Coronary artery (tissue), 2 donors: ENCODE measurements around the gene IGSF9.

Experiments used
- DNase-seq: peaks from one replicate; pipeline ENCODE4 v3.0.0-alpha.2; 2017; ENCODE audit warnings: low spot score
- H3K27ac ChIP-seq, 2 donors: fragments of 200-600 bp; sonication (generic); one replicate each; pipeline ENCODE4 v1.5.1; 2016 to 2019
- H3K4me3 ChIP-seq: fragments of 200-600 bp; sonication (generic); 2 replicates; pipeline ENCODE4 v1.5.1; 2016; ENCODE audit warnings: mild to moderate bottlenecking, moderate library complexity
- TF ChIP-seq, protein P1 (sequence below): fragments of 200-600 bp; sonication (generic); IDR thresholded peaks from one replicate; pipeline ENCODE4 v1.5.1; 2019; ENCODE audit warnings: antibody characterized with exemption

Gene IGSF9

DNA sequence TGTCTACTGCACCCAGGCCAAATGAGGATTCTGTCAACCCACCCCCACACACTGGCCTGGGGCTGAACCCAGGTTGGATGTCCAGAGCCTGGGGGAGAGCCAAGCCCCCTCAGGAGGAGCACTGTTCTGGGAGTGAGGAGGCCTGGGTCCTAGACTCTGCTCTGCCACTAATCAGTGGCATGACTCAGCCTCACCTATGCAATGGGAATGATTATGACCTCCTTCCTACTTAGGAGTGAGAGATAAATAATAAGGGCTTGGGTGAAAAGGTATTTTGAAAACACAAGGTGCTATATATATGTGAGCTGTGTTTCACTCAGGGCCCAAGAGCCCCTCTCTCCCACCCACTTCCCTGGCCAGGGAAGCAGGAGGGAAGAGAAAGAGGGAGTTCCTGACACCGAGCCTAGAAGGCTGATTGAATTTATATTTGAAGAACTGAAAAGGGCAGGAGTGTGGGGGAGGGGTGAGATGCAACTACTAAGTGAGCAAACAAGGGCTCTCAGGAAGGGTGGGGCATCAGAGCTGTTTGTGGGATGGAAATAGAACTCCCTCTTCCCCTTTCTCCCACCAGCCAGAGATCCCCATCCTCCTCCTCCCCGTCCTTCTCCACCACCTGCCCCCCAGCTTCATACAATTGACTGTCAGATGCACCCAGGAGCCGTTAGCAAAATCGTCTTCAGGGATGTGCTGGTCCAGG lies 8.2 kb downstream of the IGSF9 start:
- TF ChIP-seq, protein P1, sequence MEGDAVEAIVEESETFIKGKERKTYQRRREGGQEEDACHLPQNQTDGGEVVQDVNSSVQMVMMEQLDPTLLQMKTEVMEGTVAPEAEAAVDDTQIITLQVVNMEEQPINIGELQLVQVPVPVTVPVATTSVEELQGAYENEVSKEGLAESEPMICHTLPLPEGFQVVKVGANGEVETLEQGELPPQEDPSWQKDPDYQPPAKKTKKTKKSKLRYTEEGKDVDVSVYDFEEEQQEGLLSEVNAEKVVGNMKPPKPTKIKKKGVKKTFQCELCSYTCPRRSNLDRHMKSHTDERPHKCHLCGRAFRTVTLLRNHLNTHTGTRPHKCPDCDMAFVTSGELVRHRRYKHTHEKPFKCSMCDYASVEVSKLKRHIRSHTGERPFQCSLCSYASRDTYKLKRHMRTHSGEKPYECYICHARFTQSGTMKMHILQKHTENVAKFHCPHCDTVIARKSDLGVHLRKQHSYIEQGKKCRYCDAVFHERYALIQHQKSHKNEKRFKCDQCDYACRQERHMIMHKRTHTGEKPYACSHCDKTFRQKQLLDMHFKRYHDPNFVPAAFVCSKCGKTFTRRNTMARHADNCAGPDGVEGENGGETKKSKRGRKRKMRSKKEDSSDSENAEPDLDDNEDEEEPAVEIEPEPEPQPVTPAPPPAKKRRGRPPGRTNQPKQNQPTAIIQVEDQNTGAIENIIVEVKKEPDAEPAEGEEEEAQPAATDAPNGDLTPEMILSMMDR, result no peak
- no peak overlapping the region for H3K4me3 ChIP-seq
- no peak for DNase-seq
- H3K27ac ChIP-seq, result no peak overlapping the region

DNA sequence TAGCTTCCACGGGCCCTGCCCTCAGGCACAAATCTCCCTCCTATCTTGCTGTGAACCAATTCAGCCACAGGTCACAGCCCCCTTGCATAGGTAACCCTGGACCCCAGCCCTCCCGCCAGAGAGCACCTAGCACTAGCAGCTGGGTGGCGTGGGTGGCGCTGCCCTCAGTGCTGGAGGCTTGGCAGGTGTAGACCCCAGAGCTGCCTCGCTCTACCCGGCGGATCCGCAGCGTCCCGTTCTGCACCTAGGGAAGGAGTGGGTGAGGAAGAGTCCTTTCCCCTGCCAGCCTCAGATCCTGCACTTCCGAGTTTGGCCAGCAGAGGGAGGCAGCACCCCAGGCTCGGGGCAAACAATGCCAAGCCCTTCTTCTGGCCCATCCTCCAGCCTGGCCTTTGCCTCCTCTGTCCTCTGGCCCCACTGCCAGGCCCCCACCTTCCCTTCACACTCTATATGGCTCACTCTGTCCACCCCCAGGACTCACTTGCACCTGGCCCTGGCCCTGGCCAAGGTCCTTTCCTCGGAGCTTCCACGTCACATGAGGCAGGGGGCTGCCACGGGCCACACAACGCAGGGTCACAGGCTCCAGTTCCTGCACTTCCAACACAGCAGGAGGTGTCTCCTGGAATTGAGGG lies 9.0 kb downstream of the IGSF9 start:
- DNase-seq, result no peak
- TF ChIP-seq, protein P1, result peak; percentile 97
- Histone ChIP-seq H3K27ac (no peak overlapping the region), H3K4me3 (no peak overlapping the region)

GRCh38 chr1:159935719-159936272 lies 9.6 kb downstream of the IGSF9 start:
- DNase-seq, result no peak
- Histone ChIP-seq H3K4me3 (no peak overlapping the region), H3K27ac (no peak overlapping the region)
- TF ChIP-seq, protein P1, result no peak

GRCh38 chr1:159935305-159935704 lies 10.1 kb downstream of the IGSF9 start:
- Histone ChIP-seq H3K4me3 (no peak overlapping the region), H3K27ac (no peak overlapping the region)
- TF ChIP-seq, protein P1, result no peak
- no peak for DNase-seq

DNA sequence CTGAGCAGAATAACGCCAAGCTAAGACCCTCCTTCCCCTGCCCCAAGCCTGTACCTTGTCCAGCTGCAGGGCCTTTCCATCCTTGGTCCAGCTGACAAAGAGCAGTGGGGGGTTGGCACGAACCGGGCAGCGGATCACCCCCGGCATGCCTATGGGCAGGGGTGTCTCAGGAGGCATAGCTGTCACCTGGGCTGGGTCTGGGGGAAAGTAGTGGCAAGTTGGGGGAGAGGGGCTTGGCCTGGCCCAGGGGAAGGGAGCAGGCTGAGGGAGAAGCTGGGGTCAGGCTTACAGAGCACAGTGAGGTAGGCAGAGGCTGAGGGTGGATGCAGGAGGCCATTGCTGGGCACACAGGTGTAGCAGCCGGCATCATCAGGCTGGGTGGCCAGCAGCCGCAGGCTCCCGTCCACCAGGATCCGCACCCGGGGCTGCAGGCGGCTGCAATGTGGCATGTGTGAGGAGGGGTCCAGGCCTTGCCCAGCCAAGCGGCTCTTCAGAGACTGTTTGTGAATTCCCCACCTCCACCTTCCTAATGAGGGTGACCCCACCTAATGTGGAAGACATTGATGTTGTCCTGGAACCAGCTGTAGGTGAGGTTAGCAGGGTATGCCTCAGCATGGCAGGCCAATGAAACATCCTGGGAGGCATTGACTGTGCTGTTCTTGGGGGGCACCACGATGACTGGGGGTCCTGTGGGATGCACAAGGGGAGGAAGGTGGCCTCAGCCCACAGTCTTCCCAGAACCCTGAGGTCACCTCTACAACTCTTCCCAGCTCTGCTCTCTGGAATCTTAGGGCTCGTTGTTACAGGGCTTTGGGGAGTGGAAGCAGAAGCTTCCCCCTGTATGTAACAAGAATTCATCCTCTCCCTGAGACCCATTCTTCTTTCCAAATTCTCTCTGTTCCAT lies 11.0 kb downstream of the IGSF9 start:
- TF ChIP-seq, protein P1, result no peak

DNA sequence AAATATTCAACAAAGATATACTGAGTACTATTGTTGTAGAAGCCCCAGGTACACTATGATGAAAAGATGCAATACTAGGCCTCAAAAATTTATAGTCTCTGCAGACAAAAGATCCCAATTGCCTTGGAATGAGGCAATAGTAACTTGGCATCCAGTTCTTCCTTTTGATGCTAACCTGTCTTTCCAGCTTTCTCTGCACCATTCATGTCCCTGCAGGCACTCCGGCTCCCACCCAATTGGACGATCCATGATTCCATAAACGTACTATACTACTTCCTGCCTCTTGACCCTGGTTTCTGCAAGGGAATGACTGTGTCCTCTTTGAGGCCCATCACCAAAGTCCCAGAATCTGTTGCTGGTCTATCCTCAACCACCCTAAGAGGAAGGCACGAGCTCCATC lies 12.1 kb downstream of the IGSF9 start:
- DNase-seq, result no peak
- no peak overlapping the region for H3K4me3 ChIP-seq
- no peak overlapping the region for H3K27ac ChIP-seq
- TF ChIP-seq, protein P1, result no peak

More for the DNA sequence above, 11.0 kb downstream of the IGSF9 start:
- Histone ChIP-seq H3K27ac (no peak overlapping the region), H3K4me3 (no peak overlapping the region)
- no peak for DNase-seq
